ENCODE measurements around the gene LNX1.

The LNX1 gene

GRCh38 chr4:53598901-53599300, 7.6 kb upstream of the LNX1 start:
- no peak for DNase-seq

- no peak for DNase-seq
These were observed 7.2 kb upstream of the LNX1 start for GRCh38 chr4:53598483-53598882.

- DNase-seq = no peak
These were observed 5.6 kb upstream of the LNX1 start for GRCh38 chr4:53596901-53597300.

GRCh38 chr4:53595834-53596233, 4.5 kb upstream of the LNX1 start:
- DNase-seq = no peak

- DNase-seq = no peak
These were observed 3.9 kb upstream of the LNX1 start for GRCh38 chr4:53595204-53595603.

- no peak for DNase-seq
These were observed 2.5 kb upstream of the LNX1 start for GRCh38 chr4:53593765-53594164.

- no peak for DNase-seq
These were observed 1.6 kb upstream of the LNX1 start for GRCh38 chr4:53592686-53593501.

- no peak for DNase-seq
These were observed 836 bp upstream of the LNX1 start for GRCh38 chr4:53592122-53592521.

GRCh38 chr4:53590187-53590586, 1.1 kb downstream of the LNX1 start:
- DNase-seq = no peak

GRCh38 chr4:53589511-53589910, 1.8 kb downstream of the LNX1 start:
- no peak for DNase-seq

GRCh38 chr4:53587135-53587534, 4.2 kb downstream of the LNX1 start:
- DNase-seq = no peak

GRCh38 chr4:53586121-53586816, 5.0 kb downstream of the LNX1 start:
- DNase-seq = no peak

GRCh38 chr4:53584658-53585057, 6.6 kb downstream of the LNX1 start:
- DNase-seq = no peak

GRCh38 chr4:53583513-53583912, 7.8 kb downstream of the LNX1 start:
- no peak for DNase-seq

- no peak for DNase-seq
These were observed 9.1 kb downstream of the LNX1 start for GRCh38 chr4:53582194-53582593.

GRCh38 chr4:53580274-53580673, 11.0 kb downstream of the LNX1 start:
- DNase-seq = no peak

- no peak for DNase-seq
These were observed 11.5 kb downstream of the LNX1 start for GRCh38 chr4:53579826-53580225.

- DNase-seq = no peak
These were observed 14.5 kb downstream of the LNX1 start for GRCh38 chr4:53576676-53577372.

- DNase-seq = no peak
These were observed 15.1 kb downstream of the LNX1 start for GRCh38 chr4:53576071-53576617.

GRCh38 chr4:53575552-53575951, 15.7 kb downstream of the LNX1 start:
- no peak for DNase-seq

GRCh38 chr4:53574528-53574927, 16.8 kb downstream of the LNX1 start:
- no peak for DNase-seq

- DNase-seq = no peak
These were observed 17.6 kb downstream of the LNX1 start for GRCh38 chr4:53573696-53574095.

GRCh38 chr4:53572600-53572994, 18.7 kb downstream of the LNX1 start:
- no peak for DNase-seq

All from CD4-positive, alpha-beta T cell treated with Interleukin-21 for 1 hour (primary cell).